Islet of Langerhans (tissue), 1 donor: Measurements from ENCODE around the gene PTPDC1.

Source experiments
- FAIRE-seq: peaks from one replicate; lab custom pipeline; 2011; peaks lifted over from hg19 to GRCh38; lab: Jason Lieb, UNC

PTPDC1 gene

DNA sequence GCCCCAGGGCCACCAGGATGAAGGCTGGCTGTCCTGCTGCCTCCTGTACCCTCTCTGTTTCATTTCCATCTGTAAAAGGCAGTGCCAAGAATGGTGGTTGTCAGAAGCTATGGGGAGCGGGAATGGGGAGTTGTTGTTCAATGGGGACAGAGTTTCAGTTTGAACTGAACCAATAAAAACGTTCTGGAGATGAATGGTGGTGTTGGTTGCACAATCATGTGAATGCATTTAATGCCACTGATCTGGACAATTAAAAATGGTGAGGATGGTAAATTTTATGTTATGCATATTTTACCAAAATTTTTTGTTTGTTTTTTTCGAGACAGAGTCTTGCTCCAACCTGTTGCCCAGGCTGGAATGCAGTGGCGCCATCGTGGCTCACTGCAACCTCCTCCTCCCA is 58.1 kb downstream of the PTPDC1 start:
- no peak for FAIRE-seq

DNA sequence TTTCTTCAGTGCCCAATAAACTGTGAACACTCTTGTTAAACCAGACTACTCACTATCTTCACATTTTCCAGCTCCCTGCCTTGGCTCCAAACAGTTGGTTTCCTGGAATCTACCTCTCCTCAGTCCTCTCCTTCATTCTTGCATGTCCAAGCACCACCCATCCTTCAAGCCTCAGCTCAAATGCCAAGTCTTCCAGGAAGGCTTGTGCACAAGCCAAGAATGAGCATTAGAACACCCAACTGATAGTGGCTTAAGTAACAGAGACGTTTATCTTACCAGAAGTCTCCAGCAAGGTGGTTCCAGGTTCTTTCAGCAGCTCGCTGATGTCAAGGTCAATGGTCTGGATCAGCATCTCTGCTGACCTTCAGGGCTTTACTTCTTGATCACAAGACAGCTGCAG is 60.1 kb downstream of the PTPDC1 start:
- no peak for FAIRE-seq

DNA sequence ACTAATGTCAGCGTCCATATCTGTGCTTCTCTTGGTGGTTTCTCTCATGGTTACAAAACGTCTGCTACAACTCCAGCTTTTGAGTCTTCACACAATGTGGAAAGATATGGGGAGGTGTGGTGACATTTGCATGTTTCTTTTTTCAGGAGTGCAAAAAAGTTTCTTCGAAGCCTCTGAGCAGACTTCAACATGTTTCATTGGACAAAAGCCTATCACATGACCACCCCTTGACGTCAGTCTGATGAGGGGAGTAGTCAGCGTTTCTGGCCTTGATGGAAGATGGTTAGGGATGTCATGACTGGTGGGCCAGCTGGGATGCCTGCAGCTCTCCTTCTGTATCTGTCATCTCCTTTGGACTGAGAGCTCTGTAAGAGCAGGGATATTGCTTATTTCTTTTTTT is 61.4 kb downstream of the PTPDC1 start:
- no peak for FAIRE-seq

DNA sequence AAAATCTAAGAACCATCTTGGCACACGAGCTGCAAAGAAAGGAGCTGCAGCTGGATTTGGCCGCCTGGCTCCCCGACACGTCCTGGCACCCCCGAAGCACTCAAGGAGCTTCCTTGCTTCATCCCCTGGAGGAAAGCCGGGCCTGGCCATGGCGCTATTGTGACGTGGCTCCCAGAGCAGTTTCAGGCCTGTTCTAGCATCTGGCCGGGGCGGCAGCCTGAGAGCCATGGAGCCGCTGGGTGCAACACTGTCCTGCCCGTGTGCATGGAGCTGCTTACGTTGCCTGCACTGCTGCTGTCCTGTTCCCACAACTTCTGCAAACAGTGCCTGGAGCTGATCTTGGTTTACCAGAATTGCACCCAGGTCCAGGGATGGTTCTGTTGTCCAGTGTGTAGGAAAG is 63.5 kb downstream of the PTPDC1 start:
- no peak for FAIRE-seq

DNA sequence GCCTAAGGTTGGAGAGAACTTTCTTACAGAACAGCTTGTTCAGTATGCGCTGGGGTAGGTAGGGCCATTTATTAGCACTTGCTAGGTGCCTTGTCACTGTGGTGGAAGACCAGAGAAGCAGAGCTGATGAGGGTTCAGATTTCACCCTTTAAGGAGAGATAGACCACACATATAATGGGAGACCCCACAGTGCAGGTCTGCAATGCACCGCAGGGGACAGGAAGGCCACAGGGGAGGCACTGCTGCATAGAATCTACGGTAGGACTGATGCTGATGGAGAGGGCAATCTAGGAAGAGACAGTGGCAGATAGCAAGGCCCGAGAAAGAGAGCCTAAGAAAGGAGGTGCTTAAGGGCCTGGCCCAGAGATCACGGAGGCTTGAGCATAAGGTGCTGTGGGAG is 64.2 kb downstream of the PTPDC1 start:
- FAIRE-seq, result no peak

DNA sequence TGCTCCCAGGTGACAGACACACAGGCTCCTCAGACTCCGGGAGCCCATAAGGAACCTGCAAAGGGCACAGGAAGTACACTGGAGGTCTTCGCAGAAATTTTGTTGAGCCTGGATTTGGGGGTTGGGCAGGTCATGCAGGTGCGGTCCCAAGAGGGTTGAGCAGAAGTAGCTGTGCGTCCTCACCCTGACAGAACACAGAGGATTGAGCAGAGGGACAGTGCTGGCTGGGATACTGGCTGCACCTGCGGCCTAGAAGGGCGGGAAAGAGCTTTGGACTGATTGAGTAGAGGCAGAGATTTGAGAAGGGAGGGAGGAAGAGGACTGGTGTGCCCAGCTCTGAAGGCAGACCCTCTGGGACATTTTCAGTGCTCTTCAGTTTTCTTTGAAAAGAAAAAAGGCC is 65.4 kb downstream of the PTPDC1 start:
- FAIRE-seq, result no peak

DNA sequence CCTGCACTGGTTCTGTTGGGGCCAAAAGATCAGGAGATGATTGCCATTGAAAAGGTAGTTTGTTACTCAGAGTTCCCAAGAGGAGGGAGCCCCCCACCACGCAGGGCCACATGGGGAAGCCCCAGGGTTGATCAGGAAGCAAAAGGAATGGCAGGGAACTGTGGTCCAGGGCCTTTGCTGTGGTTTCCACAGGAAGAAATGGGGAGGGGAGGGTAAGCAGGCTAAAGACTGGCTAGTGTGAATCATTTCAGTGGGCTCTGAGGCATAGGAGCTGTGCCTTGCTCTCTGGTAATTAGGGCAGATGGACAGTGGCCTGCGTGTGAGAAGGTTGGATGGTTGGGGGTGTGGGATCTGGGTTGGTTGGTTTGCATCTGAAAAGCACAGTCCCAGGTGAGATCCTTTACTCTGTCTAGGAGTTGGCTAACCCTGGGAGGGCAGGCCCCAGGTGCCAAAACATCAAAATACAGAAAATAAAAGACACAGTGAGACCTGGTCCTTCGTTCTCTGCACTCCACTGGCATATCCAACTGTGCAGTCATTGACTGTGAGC is 66.1 kb downstream of the PTPDC1 start:
- FAIRE-seq, result no peak

DNA sequence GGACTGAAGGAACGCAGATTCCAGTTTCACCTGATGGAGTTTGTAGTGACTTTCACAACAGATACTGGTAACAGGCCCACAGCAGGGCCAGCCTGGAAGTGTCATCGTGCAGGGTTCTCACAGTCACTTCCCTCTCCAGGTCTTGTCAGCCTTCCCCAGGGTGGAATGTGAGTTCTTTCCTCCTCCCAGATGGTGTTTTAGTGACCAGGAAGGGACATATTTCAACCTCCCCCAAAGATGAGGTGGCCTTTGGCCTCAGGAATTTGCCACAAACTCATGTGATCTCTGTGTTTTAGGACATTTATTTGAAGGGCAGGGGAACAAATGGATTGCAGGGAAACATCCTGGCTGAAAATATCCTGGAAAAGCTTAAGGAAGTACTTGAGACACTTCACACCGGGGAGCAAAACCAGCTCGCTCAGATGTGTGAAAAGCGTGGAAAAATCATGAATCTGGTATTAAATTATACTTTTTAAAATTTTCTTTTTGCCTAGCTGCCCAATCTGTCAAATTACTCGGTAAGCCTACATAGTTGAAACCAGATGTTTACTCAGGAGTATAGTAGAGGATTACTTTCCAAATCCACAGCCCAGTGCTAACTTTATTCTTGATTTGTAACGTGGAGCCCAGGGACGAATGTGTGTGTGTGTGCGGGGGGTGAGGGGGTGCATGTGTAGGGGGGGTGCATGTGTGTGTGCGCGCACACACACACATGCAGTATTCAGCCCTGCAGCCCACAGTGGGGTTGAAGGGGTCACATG is 66.8 kb downstream of the PTPDC1 start:
- no peak for FAIRE-seq

DNA sequence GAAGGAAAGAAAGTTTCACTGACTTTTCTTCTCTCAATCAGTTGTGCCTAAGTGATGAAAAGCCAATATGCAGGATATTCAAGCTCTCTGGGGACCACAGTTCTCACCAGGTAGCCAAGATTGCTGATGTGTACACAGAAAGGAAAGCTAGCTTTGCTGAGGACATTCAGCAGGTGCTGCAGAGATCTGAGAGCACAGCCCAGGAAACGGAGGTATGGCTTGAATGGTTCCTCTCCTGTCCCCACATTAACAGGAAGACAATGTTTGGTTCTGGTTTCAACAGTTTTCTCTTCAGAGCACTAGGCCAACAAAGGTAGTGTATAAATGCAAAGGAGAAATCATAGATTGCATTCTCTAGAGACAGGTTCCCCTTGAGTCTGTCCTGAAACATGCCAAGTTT is 69.6 kb downstream of the PTPDC1 start:
- FAIRE-seq, result no peak

DNA sequence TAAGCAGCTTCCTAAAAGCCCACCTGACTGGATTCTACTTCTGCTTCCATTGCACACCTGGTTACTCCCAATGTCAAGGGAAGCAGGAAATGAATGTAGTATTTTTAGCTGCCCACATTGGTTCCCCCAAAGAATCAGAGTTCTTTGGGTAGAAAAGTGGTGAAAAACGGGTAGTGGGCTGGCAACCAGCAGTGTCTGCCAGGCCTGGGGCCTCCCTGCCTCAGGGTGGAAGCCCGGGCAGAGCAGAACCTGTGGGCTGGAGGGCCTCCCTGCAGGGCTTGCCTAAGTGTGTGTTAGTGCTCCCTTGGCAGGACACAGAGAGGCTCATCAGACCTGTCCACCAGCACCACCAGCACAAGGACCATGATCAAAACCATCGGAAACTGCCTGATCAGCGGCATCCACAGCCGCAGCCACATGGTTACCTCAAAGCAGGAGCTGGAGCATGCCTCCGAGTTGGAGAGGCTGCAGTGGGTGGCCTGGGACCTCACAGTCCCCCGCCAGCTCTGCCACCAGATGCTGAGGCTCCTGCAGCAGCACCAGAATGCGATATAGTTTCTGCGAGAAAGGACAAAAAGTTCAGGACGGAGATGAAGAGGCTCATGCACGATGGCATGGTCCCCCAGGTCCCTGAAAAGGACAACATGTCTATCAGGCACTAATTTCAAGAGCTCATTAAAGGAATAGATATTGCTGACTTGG is 72.2 kb downstream of the PTPDC1 start:
- FAIRE-seq, result no peak

DNA sequence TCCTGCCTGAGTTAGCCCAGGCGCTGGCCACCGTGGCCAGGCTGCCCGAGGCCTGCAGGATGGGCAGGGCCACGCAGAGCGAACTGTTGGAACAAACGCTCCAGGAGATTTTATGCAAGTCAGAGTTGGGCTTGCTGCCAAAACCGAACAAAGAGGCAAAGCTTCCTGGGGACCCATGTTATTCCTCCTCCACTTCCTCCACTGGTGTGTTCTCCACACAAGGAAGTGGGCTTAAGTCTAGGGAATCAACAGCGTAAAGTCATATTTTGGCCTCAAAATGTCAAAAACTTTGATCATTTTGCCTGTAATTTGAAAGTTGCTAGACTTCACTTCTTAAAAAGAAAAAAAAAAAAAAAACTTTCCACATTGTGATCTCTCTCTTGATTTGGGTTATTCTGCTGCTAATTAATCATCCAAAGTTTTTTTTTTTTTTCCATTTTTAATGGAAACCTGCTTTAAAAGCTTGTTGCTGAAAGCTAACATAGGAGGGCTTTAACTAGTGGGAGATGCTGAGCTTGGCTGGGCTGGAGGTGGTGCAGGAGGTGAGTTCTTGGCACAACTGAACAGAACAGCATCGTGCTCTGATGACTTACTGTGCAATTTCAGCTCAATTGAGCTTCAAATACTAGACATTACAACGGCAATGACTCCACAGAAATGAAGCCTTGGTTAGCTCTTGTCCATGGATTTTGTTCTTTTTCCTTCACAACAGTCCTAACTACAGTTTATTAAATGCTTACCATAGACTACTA is 73.0 kb downstream of the PTPDC1 start:
- FAIRE-seq, result no peak
